Skin of body (tissue), 2 donors: ENCODE data around the gene CAMK2N1. TPM values are rescaled to one million over a fixed set of nuclear protein-coding genes. Genes with fewer than 3 reads are reported as not detected.
"Not testable (repeated sequence)": the region's sequence is repeated elsewhere in the genome, so short reads cannot be mapped to it uniquely, and the experiment has no call there.

Source experiments
- DNase-seq: peaks from one replicate; lab custom pipeline; 2025; lab: John Stamatoyannopoulos, UW
- total RNA-seq: library from RNA; depleted of rRNA; stranded (reverse); fragments of >200 nt; gene quantifications from one replicate; pipeline ENCODE4 v1.2.3, GENCODE V29; 2014

The CAMK2N1 gene
- total RNA-seq, 1 donor from 2014 or later: 9.0 TPM

GRCh38 chr1:20496725-20497383 is 10.8 kb upstream of the CAMK2N1 start:
- not testable (repeated sequence) for DNase-seq

GRCh38 chr1:20496241-20496661 is 10.2 kb upstream of the CAMK2N1 start:
- DNase-seq: no peak

- DNase-seq: no peak
Measured at GRCh38 chr1:20495661-20496060, 9.7 kb upstream of the CAMK2N1 start.

GRCh38 chr1:20494609-20495311 is 8.8 kb upstream of the CAMK2N1 start:
- DNase-seq: no peak

- peak; percentile 90 for DNase-seq
Measured at GRCh38 chr1:20493839-20494608, 8.0 kb upstream of the CAMK2N1 start.

GRCh38 chr1:20493309-20493708 is 7.3 kb upstream of the CAMK2N1 start:
- no peak for DNase-seq

GRCh38 chr1:20492751-20493150 is 6.7 kb upstream of the CAMK2N1 start:
- no peak for DNase-seq

- DNase-seq: no peak
Measured at GRCh38 chr1:20491866-20492265, 5.9 kb upstream of the CAMK2N1 start.

GRCh38 chr1:20491178-20491577 is 5.2 kb upstream of the CAMK2N1 start:
- DNase-seq: no peak

GRCh38 chr1:20487236-20487590 is 1.2 kb upstream of the CAMK2N1 start:
- peak; percentile 12 for DNase-seq

GRCh38 chr1:20486457-20487235 is 636 bp upstream of the CAMK2N1 start:
- DNase-seq: peak; percentile 20

- DNase-seq: no peak
Measured at GRCh38 chr1:20484519-20485462, 1.2 kb downstream of the CAMK2N1 start.

GRCh38 chr1:20483833-20484518 is 2.0 kb downstream of the CAMK2N1 start:
- DNase-seq: no peak

- no peak for DNase-seq
Measured at GRCh38 chr1:20483098-20483832, 2.7 kb downstream of the CAMK2N1 start.

GRCh38 chr1:20481643-20482498 is 4.1 kb downstream of the CAMK2N1 start:
- no peak for DNase-seq

GRCh38 chr1:20480951-20481617 is 4.9 kb downstream of the CAMK2N1 start:
- no peak for DNase-seq

- DNase-seq: no peak
Measured at GRCh38 chr1:20480243-20480944, 5.6 kb downstream of the CAMK2N1 start.
